IMR-90 (cell line): ENCODE results near the gene FAM177A1. TPM values are rescaled to one million over a fixed set of nuclear protein-coding genes. Genes with fewer than 3 reads are reported as not detected.

Experiments used
- ATAC-seq: fragments of 200-7000 bp; cut with Tn5 transposase; 2 replicates; pipeline ENCODE4 v1.9.1; 2020; ENCODE audit warnings: low read depth, mild to moderate bottlenecking, moderate library complexity
- BruUV-seq: library from RNA; stranded (reverse); fragments of 400-500 nt; replicated peaks from 2 replicates; lab custom pipeline; 2021; lab: Mats Ljungman, UMichigan
- CTCF ChIA-PET: fragments of 300-600 bp; formaldehyde crosslinking; extraction: SDS; loops from one replicate; lab custom pipeline; 2021; ENCODE audit warnings: antibody characterized with exemption; lab: Yijun Ruan, JAX
- POLR2A ChIA-PET: fragments of 300-600 bp; sonication (Branson Sonifier 250); formaldehyde crosslinking; loops from one replicate; lab custom pipeline; 2022; ENCODE audit warnings: antibody characterized with exemption; ENCODE audit not compliant: unreplicated experiment; lab: Charles Lee
- DNase-seq: peaks from one replicate; pipeline ENCODE4 v3.0.0; 2013
- H2AFZ ChIP-seq: replicated peaks from 2 replicates; pipeline ENCODE3; 2013; ENCODE audit warnings: low read length, mild to moderate bottlenecking; ENCODE audit not compliant: poor library complexity
- H2AK5ac ChIP-seq: 2 replicates; pipeline ENCODE4 v1.6.1; 2013; ENCODE audit warnings: low read depth, low read length, inconsistent platforms
- H2AK9ac ChIP-seq: replicated peaks from 2 replicates; pipeline ENCODE3; 2013; ENCODE audit warnings: mild to moderate bottlenecking, low read depth, low read length, moderate library complexity; ENCODE audit not compliant: poor library complexity
- H2BK120ac ChIP-seq: 2 replicates; pipeline ENCODE4 v1.6.1; 2013; ENCODE audit warnings: low read depth, low read length, inconsistent platforms
- H2BK15ac ChIP-seq: 3 replicates; pipeline ENCODE4 v1.6.1; 2013; ENCODE audit warnings: low read depth, low read length, inconsistent platforms
- H2BK20ac ChIP-seq: 2 replicates; pipeline ENCODE4 v1.6.1; 2013; ENCODE audit warnings: low read depth, mild to moderate bottlenecking, inconsistent platforms, low read length, moderate library complexity
- H2BK5ac ChIP-seq: 2 replicates; pipeline ENCODE4 v1.6.1; 2013; ENCODE audit warnings: mild to moderate bottlenecking, low read depth, low read length, inconsistent platforms; ENCODE audit not compliant: poor library complexity, severe bottlenecking
- H3K14ac ChIP-seq: replicated peaks from 2 replicates; pipeline ENCODE4 v1.6.1; 2013; ENCODE audit warnings: low read depth, low read length, inconsistent platforms
- H3K18ac ChIP-seq: 2 replicates; pipeline ENCODE4 v1.6.1; 2013; ENCODE audit warnings: low read depth, low read length, control low read depth
- H3K23ac ChIP-seq: 2 replicates; pipeline ENCODE4 v1.6.1; 2013; ENCODE audit warnings: low read depth, low read length, inconsistent platforms
- H3K27ac ChIP-seq: 2 replicates; pipeline ENCODE4 v1.5.1; 2013; ENCODE audit warnings: mild to moderate bottlenecking, control low read depth, low read length; ENCODE audit not compliant: insufficient read depth
- H3K27me3 ChIP-seq: 2 replicates; pipeline ENCODE4 v1.6.1; 2013; ENCODE audit warnings: low read length; ENCODE audit not compliant: control insufficient read depth, insufficient read depth
- H3K36me3 ChIP-seq: 2 replicates; pipeline ENCODE4 v1.6.1; 2013; ENCODE audit warnings: low read length, mixed read lengths; ENCODE audit not compliant: control insufficient read depth, insufficient read depth
- H3K4ac ChIP-seq: 2 replicates; pipeline ENCODE4 v1.6.1; 2013; ENCODE audit warnings: low read depth, low read length, inconsistent platforms
- H3K4me1 ChIP-seq: 2 replicates; pipeline ENCODE4 v1.6.1; 2013; ENCODE audit warnings: low read length, mixed read lengths; ENCODE audit not compliant: control insufficient read depth, insufficient read depth
- H3K4me2 ChIP-seq: 2 replicates; pipeline ENCODE4 v1.6.1; 2013; ENCODE audit warnings: low read depth, mild to moderate bottlenecking, control low read depth, low read length, moderate library complexity
- H3K4me3 ChIP-seq: 2 replicates; pipeline ENCODE4 v1.5.1; 2013; ENCODE audit warnings: low read depth, mild to moderate bottlenecking, control low read depth, low read length, moderate library complexity; ENCODE audit not compliant: insufficient read depth
- H3K56ac ChIP-seq: 2 replicates; pipeline ENCODE4 v1.6.1; 2013; ENCODE audit warnings: low read length, inconsistent platforms; ENCODE audit not compliant: insufficient read depth; ENCODE audit errors: extremely low read depth
- H3K79me1 ChIP-seq, 2 experiments: 2 replicates each; pipeline ENCODE4 v1.6.1; 2013; ENCODE audit warnings: low read length in 2 of 2, inconsistent platforms in 1 of 2, low read depth in 1 of 2
- H3K9ac ChIP-seq: 2 replicates; pipeline ENCODE4 v1.6.1; 2013; ENCODE audit warnings: low read depth, low read length, control low read depth
- H3K9me1 ChIP-seq: 2 replicates; pipeline ENCODE4 v1.6.1; 2013; ENCODE audit warnings: low read length, inconsistent platforms; ENCODE audit not compliant: insufficient read depth
- H3K9me3 ChIP-seq: 2 replicates; pipeline ENCODE4 v1.6.1; 2013; ENCODE audit warnings: low read length; ENCODE audit not compliant: control insufficient read depth, insufficient read depth
- H4K20me1 ChIP-seq: 2 replicates; pipeline ENCODE4 v1.6.1; 2013; ENCODE audit warnings: low read length, inconsistent platforms; ENCODE audit not compliant: insufficient read depth
- H4K5ac ChIP-seq: 2 replicates; pipeline ENCODE4 v1.6.1; 2013; ENCODE audit warnings: mild to moderate bottlenecking, low read depth, low read length, control low read depth
- H4K8ac ChIP-seq, 2 experiments: 2 replicates each; pipeline ENCODE4 v1.6.1; 2013; ENCODE audit warnings: low read depth in 2 of 2, low read length in 2 of 2, control low read depth in 1 of 2, inconsistent platforms in 1 of 2
- H4K91ac ChIP-seq: 2 replicates; pipeline ENCODE4 v1.6.1; 2013; ENCODE audit warnings: low read depth, low read length, inconsistent platforms; ENCODE audit not compliant: insufficient read depth
- CEBPB ChIP-seq: IDR thresholded peaks from 2 replicates; pipeline ENCODE4 v1.6.1; 2012; ENCODE audit warnings: low read depth, low read length, improper control_type of control experiment
- CHD1 ChIP-seq: IDR thresholded peaks from 2 replicates; pipeline ENCODE4 v1.6.1; 2012; ENCODE audit warnings: low read depth, low read length, improper control_type of control experiment
- ELK1 ChIP-seq: fragments of 150-350 bp; IDR thresholded peaks from 2 replicates; pipeline ENCODE4 v1.6.1; 2016; ENCODE audit warnings: low read depth, mild to moderate bottlenecking, low read length, moderate library complexity, borderline replicate concordance
- FOS ChIP-seq: fragments of 150-350 bp; IDR thresholded peaks from 2 replicates; pipeline ENCODE4 v1.6.1; 2016; ENCODE audit warnings: low read depth, low read length
- MAZ ChIP-seq: IDR thresholded peaks from 2 replicates; pipeline ENCODE4 v1.6.1; 2012; ENCODE audit warnings: low read depth, mild to moderate bottlenecking, low read length, improper control_type of control experiment, moderate library complexity, borderline replicate concordance
- MXI1 ChIP-seq: IDR thresholded peaks from 2 replicates; pipeline ENCODE4 v1.6.1; 2012; ENCODE audit warnings: low read depth, mild to moderate bottlenecking, low read length, moderate library complexity, borderline replicate concordance
- NFE2L2 ChIP-seq: fragments of 150-350 bp; IDR thresholded peaks from 2 replicates; pipeline ENCODE4 v1.6.1; 2016; ENCODE audit warnings: low read depth, mild to moderate bottlenecking, low read length
- POLR2A ChIP-seq: IDR thresholded peaks from 2 replicates; pipeline ENCODE4 v1.6.1; 2012; ENCODE audit warnings: mild to moderate bottlenecking, low read depth, low read length
- RAD21 ChIP-seq: IDR thresholded peaks from 2 replicates; pipeline ENCODE4 v1.6.1; 2012; ENCODE audit warnings: low read length, improper control_type of control experiment
- RCOR1 ChIP-seq: IDR thresholded peaks from 2 replicates; pipeline ENCODE4 v1.6.1; 2012; ENCODE audit warnings: mild to moderate bottlenecking, low read length, improper control_type of control experiment; ENCODE audit not compliant: insufficient replicate concordance
- RFX5 ChIP-seq: IDR thresholded peaks from 2 replicates; pipeline ENCODE4 v1.8.0; 2012; ENCODE audit warnings: low read depth, mild to moderate bottlenecking, low read length, moderate library complexity
- SMC3 ChIP-seq: fragments of 150-350 bp; IDR thresholded peaks from 2 replicates; pipeline ENCODE4 v1.6.1; 2016; ENCODE audit warnings: low read depth, mild to moderate bottlenecking, antibody characterized with exemption, low read length, moderate library complexity
- USF2 ChIP-seq: fragments of 150-350 bp; IDR thresholded peaks from 2 replicates; pipeline ENCODE4 v1.6.1; 2017; ENCODE audit warnings: mild to moderate bottlenecking, antibody characterized with exemption, low read length, low read depth
- WGBS, 2 experiments: methylation state at CpG; one replicate each; pipeline versions ENCODE4 v1.1.5 to v1.1.7; 2013; ENCODE audit warnings: missing lambda C conversion rate in 2 of 2; ENCODE audit not compliant: insufficient read length in 1 of 2; ENCODE audit errors: extremely low coverage in 2 of 2; 5-methylcytosine and 5-hydroxymethylcytosine counted together
- dilution Hi-C: fragments of 300-500 bp; cut with HindIII; formaldehyde crosslinking; loops from one replicate; pipeline ENCODE4 v1.14.3; 2018; ENCODE audit warnings: low sequenced_read_pairs; ENCODE audit not compliant: unreplicated experiment
- in situ Hi-C: fragments of 300-500 bp; cut with MboI; formaldehyde crosslinking; loops from 3 replicates; pipeline ENCODE4 v1.14.3; 2019; ENCODE audit warnings: low sequenced_read_pairs, inconsistent platforms, mixed read lengths
- intact Hi-C: fragments of 100-400 bp; cut with micrococcal nuclease; formaldehyde crosslinking; loops from 2 replicates; pipeline ENCODE4 v1.10.0; 2022
- polyA plus RNA-seq, 3 experiments: library from polyadenylated mRNA; depleted of rRNA; stranded (reverse); fragments of >200 nt; gene quantifications; 2 replicates each; pipeline ENCODE4 v1.2.3, GENCODE V29; 2012; ENCODE audit warnings: low replicate concordance in 1 of 3
- total RNA-seq: library from RNA; depleted of rRNA; stranded (reverse); fragments of >200 nt; gene quantifications from 2 replicates; pipeline ENCODE4 v1.2.3, GENCODE V29; 2012
- TF ChIP-seq, protein P1 (sequence below): conservative IDR thresholded peaks from 2 replicates; pipeline ENCODE4 v1.5.1; 2012; ENCODE audit warnings: mild to moderate bottlenecking, low read depth, low read length, improper control_type of control experiment

Gene FAM177A1
- total and polyA plus RNA-seq, 2 of the 4 experiments (the other 2 are of a cell fraction), result 18.5 to 33.4 TPM

DNA sequence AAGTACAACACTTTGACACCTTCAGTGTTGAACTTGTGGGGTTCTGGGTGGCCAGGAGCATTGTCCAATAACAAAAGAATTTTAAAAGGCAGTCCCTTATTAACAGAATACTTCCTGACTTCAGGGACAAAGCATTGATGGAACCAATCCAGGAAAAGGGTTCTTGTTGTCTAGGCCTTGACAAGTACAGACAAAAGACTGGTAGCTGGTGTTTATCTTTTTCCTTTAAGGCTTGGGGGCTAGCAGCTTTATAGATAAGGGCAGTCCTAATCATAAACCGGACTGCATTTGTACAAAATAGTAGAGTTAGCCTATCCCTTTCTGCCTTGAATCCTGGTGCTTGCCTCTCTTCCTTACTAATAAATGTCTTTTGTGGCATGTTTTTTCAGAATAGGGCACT lies 27.4 kb downstream of the FAM177A1 start:
- Histone ChIP-seq H3K4me2 (no peak overlapping the region), H3K18ac (no peak overlapping the region), H3K79me1 (peaks cover 8 to 10% of the 10 kb centered on the region in 2 experiments; a peak in 3 of 4 replicates), H2BK20ac (no peak overlapping the region), H3K4me1 (no peaks in the 10 kb centered on the region), H3K27me3 (no peaks in the 10 kb centered on the region), H2BK15ac (no peak overlapping the region), H3K4me3 (no peak overlapping the region), H3K9me1 (no peaks in the 10 kb centered on the region), H2AK5ac (no peak overlapping the region), H2BK5ac (no peak overlapping the region), H3K9ac (no peak overlapping the region), H4K8ac (no peak overlapping the region), H3K27ac (no peak overlapping the region), H4K91ac (no peak overlapping the region), H4K20me1 (no peaks in the 10 kb centered on the region), H3K4ac (no peak overlapping the region), H3K14ac (no peak overlapping the region), H2AK9ac (no peak overlapping the region), H3K36me3 (peaks cover 16% of the 10 kb centered on the region), H2AFZ (no peak overlapping the region), H2BK120ac (no peak overlapping the region), H3K23ac (no peak overlapping the region), H4K5ac (no peak overlapping the region), H3K9me3 (no peaks in the 10 kb centered on the region), H3K56ac (no peak overlapping the region)
- no CpG with 5 or more reads among the region's 1 CpG for WGBS, 2 experiments
- intact Hi-C loops, result no loop called here
- POLR2A ChIA-PET, result no interaction called here
- dilution Hi-C loops, result no loop called here
- no peak for ATAC-seq
- CTCF ChIA-PET, result no interaction called here
- BruUV-seq, result no TSS peak
- no peak for DNase-seq
- TF ChIP-seq RFX5 (no peak), USF2 (no peak), ELK1 (no peak), RAD21 (no peak), NFE2L2 (no peak), RCOR1 (no peak), FOS (no peak), SMC3 (no peak), MAZ (no peak), CEBPB (no peak), MXI1 (no peak), POLR2A (no peak), CHD1 (no peak)
- TF ChIP-seq, protein P1, sequence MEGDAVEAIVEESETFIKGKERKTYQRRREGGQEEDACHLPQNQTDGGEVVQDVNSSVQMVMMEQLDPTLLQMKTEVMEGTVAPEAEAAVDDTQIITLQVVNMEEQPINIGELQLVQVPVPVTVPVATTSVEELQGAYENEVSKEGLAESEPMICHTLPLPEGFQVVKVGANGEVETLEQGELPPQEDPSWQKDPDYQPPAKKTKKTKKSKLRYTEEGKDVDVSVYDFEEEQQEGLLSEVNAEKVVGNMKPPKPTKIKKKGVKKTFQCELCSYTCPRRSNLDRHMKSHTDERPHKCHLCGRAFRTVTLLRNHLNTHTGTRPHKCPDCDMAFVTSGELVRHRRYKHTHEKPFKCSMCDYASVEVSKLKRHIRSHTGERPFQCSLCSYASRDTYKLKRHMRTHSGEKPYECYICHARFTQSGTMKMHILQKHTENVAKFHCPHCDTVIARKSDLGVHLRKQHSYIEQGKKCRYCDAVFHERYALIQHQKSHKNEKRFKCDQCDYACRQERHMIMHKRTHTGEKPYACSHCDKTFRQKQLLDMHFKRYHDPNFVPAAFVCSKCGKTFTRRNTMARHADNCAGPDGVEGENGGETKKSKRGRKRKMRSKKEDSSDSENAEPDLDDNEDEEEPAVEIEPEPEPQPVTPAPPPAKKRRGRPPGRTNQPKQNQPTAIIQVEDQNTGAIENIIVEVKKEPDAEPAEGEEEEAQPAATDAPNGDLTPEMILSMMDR, result no peak
- in situ Hi-C loops, result no loop called here
